Measurements from ENCODE around the gene IL7R.

- TF ChIP-seq MAX (IDR thresholded peaks at IDR 0.05) = no peak
- TF ChIP-seq POLR2A (IDR thresholded peaks at IDR 0.05; ENCODE audit: borderline replicate concordance, extremely low read depth, insufficient read depth, insufficient read length) = no peak
- no peak for TF ChIP-seq EZH2phosphoT487 (IDR thresholded peaks at IDR 0.05; ENCODE audit: borderline replicate concordance)
- TF ChIP-seq CTCF (IDR thresholded peaks at IDR 0.05 in 2 of 3, conservative IDR thresholded peaks at IDR 0.05 in 1 of 3; ENCODE audit: borderline replicate concordance in 1 of 3, insufficient read depth in 1 of 3, low read depth in 2 of 3, low read length in 2 of 3) = no peak
- no peak for TF ChIP-seq TCF7L2 (IDR thresholded peaks at IDR 0.05; ENCODE audit: borderline replicate concordance, extremely low read depth, insufficient read depth, insufficient read length)
- no peak for TF ChIP-seq EZH2 (IDR thresholded peaks at IDR 0.05)
- TF ChIP-seq SIN3A (IDR thresholded peaks at IDR 0.05; ENCODE audit: low read depth) = no peak
- no peak for TF ChIP-seq JUND (IDR thresholded peaks at IDR 0.05)
- no peak for TF ChIP-seq RAD21 (IDR thresholded peaks at IDR 0.05; ENCODE audit: low read depth)
- no peak for TF ChIP-seq REST (IDR thresholded peaks at IDR 0.05; ENCODE audit: low read depth)
- no peak for TF ChIP-seq ZNF274 (IDR thresholded peaks at IDR 0.05; ENCODE audit: low read depth, low read length)
- no peak for TF ChIP-seq FOSL1 (IDR thresholded peaks at IDR 0.05; ENCODE audit: low read depth)
Measured at GRCh38 chr5:35919191-35919590, 62.5 kb downstream of the IL7R start.

Measured in HCT116 (cell line).